K562 (cell line): Measurements from ENCODE around the gene GALNS. TPM values are rescaled to one million over a fixed set of nuclear protein-coding genes. Genes with fewer than 3 reads are reported as not detected.

Experiments
- BRF2 ChIP-seq: IDR thresholded peaks from 3 replicates; pipeline ENCODE4 v1.6.1; 2011; ENCODE audit warnings: borderline replicate concordance, mild to moderate bottlenecking; ENCODE audit not compliant: insufficient read length, insufficient read depth
- CCNT2 ChIP-seq: IDR thresholded peaks from 2 replicates; pipeline ENCODE4 v1.6.1; 2011; ENCODE audit warnings: borderline replicate concordance, low read depth, mild to moderate bottlenecking, moderate library complexity, mixed read lengths, low read length; ENCODE audit not compliant: insufficient read length; ENCODE audit errors: extremely low read depth
- ELF1 ChIP-seq: fragments of 200-800 bp; sonication (Bioruptor generic); IDR thresholded peaks from 2 replicates; pipeline ENCODE4 v1.6.1; 2016; ENCODE audit warnings: missing genetic modification characterization, missing compliant biosample characterization
- ELF4 ChIP-seq: fragments of 450-650 bp; formaldehyde crosslinking; IDR thresholded peaks from 2 replicates; pipeline ENCODE4 v1.4.0; 2022; ENCODE audit warnings: missing genetic modification characterization
- FOXA1 ChIP-seq: fragments of 450-650 bp; IDR thresholded peaks from 2 replicates; pipeline ENCODE4 v1.6.1; 2016; ENCODE audit warnings: mild to moderate bottlenecking, borderline replicate concordance
- GATA2 ChIP-seq: sonication (generic); formaldehyde crosslinking; IDR thresholded peaks from 2 replicates; pipeline ENCODE4 v1.4.0; 2020; ENCODE audit warnings: mild to moderate bottlenecking, missing genetic modification reagents
- GTF3C2 ChIP-seq: IDR thresholded peaks from 3 replicates; pipeline ENCODE4 v1.6.1; 2011; ENCODE audit warnings: borderline replicate concordance, mild to moderate bottlenecking, moderate library complexity; ENCODE audit not compliant: insufficient read length; ENCODE audit errors: extremely low read depth
- HDAC2 ChIP-seq: fragments of 450-650 bp; IDR thresholded peaks from 2 replicates; pipeline ENCODE4 v1.6.1; 2016; ENCODE audit warnings: mild to moderate bottlenecking
- LARP7 ChIP-seq: fragments of 450-650 bp; IDR thresholded peaks from 2 replicates; pipeline ENCODE4 v1.6.1; 2016
- MEF2D ChIP-seq: conservative IDR thresholded peaks from 2 replicates; pipeline ENCODE4 v1.6.1; 2016; ENCODE audit warnings: low read depth, missing genetic modification characterization, missing compliant biosample characterization
- MLX ChIP-seq, 2 experiments: fragments of 450-650 bp in 1 of 2; sonication (generic) in 1 of 2; formaldehyde crosslinking; conservative IDR thresholded peaks; 2 replicates each; pipeline versions ENCODE4 v1.4.0 to v1.8.1; 2020 to 2022; ENCODE audit warnings: mild to moderate bottlenecking in 1 of 2, missing genetic modification reagents in 1 of 2
- NFE2L1 ChIP-seq: fragments of 450-650 bp; IDR thresholded peaks from 2 replicates; pipeline ENCODE4 v1.6.1; 2016; ENCODE audit warnings: missing genetic modification characterization, low read depth, mild to moderate bottlenecking, missing compliant biosample characterization, moderate library complexity, borderline replicate concordance
- PKNOX1 ChIP-seq: fragments of 450-650 bp; IDR thresholded peaks from 2 replicates; pipeline ENCODE4 v1.6.1; 2016
- RB1 ChIP-seq: fragments of 450-650 bp; IDR thresholded peaks from 2 replicates; pipeline ENCODE4 v1.6.1; 2017; ENCODE audit warnings: low read depth, mild to moderate bottlenecking
- RBM14 ChIP-seq: fragments of 200-400 bp; formaldehyde crosslinking; IDR thresholded peaks from 2 replicates; pipeline ENCODE4 v1.6.1; 2018; ENCODE audit warnings: low read depth, mild to moderate bottlenecking, low read length, moderate library complexity, borderline replicate concordance; ENCODE audit not compliant: insufficient read depth
- SMC3 ChIP-seq: conservative IDR thresholded peaks from 2 replicates; pipeline ENCODE4 v1.6.1; 2011; ENCODE audit warnings: low read depth, low read length, improper control_type of control experiment; ENCODE audit not compliant: insufficient read depth
- SRSF7 ChIP-seq: fragments of 200-400 bp; formaldehyde crosslinking; optimal IDR thresholded peaks from 2 replicates; pipeline ENCODE3; 2017; ENCODE audit warnings: mild to moderate bottlenecking, low read depth, low read length
- ZBTB9 ChIP-seq: fragments of 450-650 bp; formaldehyde crosslinking; IDR thresholded peaks from 2 replicates; pipeline ENCODE4 v1.4.0; 2020; ENCODE audit warnings: mild to moderate bottlenecking, moderate library complexity
- ZNF263 ChIP-seq: sonication (generic); formaldehyde crosslinking; IDR thresholded peaks from 2 replicates; pipeline ENCODE4 v1.8.0; 2022; ENCODE audit warnings: mild to moderate bottlenecking, missing genetic modification reagents, borderline replicate concordance
- ZSCAN29 ChIP-seq: fragments of 450-650 bp; IDR thresholded peaks from 2 replicates; pipeline ENCODE4 v1.6.1; 2017
- polyA plus RNA-seq, 8 experiments: library from polyadenylated mRNA; depleted of rRNA in 4 of 8; stranded (reverse) in 5 of 8; unstranded in 3 of 8; fragments of >200 nt; fragmentation: Nextera tagmentation in 2 of 8; fragmentation: Illumina TruSeq in 1 of 8; extraction: Ambion mirVana in 2 of 8; extraction: Trizol in 1 of 8; gene quantifications; 2 replicates each; pipeline versions ENCODE4 v1.2.1 to v1.2.3, GENCODE V29; 2011 to 2014; ENCODE audit warnings: inconsistent platforms in 1 of 8, missing spikeins in 1 of 8
- total RNA-seq, 7 experiments: library from RNA; depleted of rRNA in 6 of 7; stranded (reverse); fragments of >200 nt in 6 of 7; fragmentation: Illumina TruSeq in 2 of 7; extraction: Trizol in 2 of 7; gene quantifications; 2 replicates each; pipeline versions ENCODE4 v1.2.1 to v1.2.3, GENCODE V29; 2011 to 2021; ENCODE audit warnings: low replicate concordance in 1 of 7

Gene GALNS
- total and polyA plus RNA-seq, 9 of the 15 experiments (the other 6 are each of a cell fraction or from before 2014, with no cell fraction given), result 0.38 to 13.2 (median 4.3) TPM

- TF ChIP-seq NFE2L1 (tag) (no peak), FOXA1 (no peak), SRSF7 (no peak), SMC3 (peak; percentile 42; the same call in 1 of the 2 replicates), CCNT2 (peak; percentile 71), BRF2 (no peak), MEF2D (tag) (no peak), ZNF263 (peak; percentile 81), GATA2 (CRISPR knock-in tag) (no peak), PKNOX1 (no peak; the same call in 1 of the 2 replicates), LARP7 (no peak), ZBTB9 (CRISPR knock-in tag) (peak; percentile 72; the same call in 1 of the 2 replicates), RB1 (0 out of 2 replicates have a peak, but pooled peaks have one; percentile 7), RBM14 (no peak; the same call in 1 of the 2 replicates), ZSCAN29 (no peak), ELF1 (tag) (0 out of 2 replicates have a peak, but pooled peaks have one; percentile 9), MLX (CRISPR knock-in tag; conservative IDR thresholded peaks at IDR 0.05) (0 out of 4 replicates have a peak, but pooled peaks of 1 of the 2 experiments have one; percentile 72), GTF3C2 (no peak), HDAC2 (no peak), ELF4 (CRISPR knock-in tag) (no peak)
Observed at GRCh38 chr16:88784074-88784855, 72.5 kb downstream of the GALNS start (continued).
